Measurements from ENCODE around the gene TMEM126B.

Gene TMEM126B

DNA sequence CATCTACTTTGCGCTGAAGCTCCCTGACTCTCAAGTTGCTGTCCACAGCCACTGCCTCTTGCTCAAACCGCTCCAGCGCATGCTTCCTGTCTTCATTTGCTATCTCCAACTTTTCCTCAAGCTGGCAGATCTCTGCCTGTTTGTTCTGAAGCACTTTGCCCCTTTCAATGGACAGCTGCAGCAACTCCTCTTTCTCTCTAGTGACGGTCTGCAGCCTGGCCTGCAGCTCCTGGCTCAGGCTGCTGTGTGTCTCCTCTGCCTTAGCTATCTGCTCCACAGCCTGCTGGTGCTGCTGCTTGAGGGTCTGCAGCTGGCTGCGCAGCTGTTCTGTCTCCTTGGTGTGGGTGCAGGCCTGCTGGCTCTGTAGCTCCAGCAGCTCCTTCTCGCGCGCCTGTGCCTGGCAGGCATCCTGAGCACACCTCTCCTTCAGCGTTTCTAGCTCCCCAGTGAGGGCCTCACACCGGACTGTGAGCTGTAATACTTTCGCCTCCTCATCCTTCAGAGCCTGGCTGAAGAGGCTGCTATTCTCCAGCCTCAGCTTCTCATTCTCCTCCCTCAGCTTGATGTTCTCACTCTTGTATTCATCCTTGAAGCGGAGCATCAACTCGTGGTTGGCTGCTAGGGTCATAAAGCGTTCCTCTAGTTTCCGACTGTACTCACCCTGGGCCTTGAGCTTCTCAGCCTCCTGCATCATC, 56.9 kb downstream of the TMEM126B start:
- no peak for DNase-seq

GRCh38 chr11:85685820-85686459, 57.5 kb downstream of the TMEM126B start, which contains the start of gene CCDC89:
CCDC89 (minus strand) TSS chr11:85686195; CDS start chr11:85686130, 65 bp downstream.
- DNase-seq: no peak

All from 8988T (cell line).